RWPE2 (cell line): Measurements from ENCODE around the gene LRRC57.
"Not testable (repeated sequence)": the region's sequence is repeated elsewhere in the genome, so short reads cannot be mapped to it uniquely, and the experiment has no call there.

Experiments
- ATAC-seq: fragments of 200-7000 bp; cut with Tn5 transposase; 3 replicates; pipeline ENCODE4 v1.9.1; 2021; ENCODE audit warnings: low read depth
- DNase-seq: peaks from one replicate; pipeline ENCODE4 v3.0.0-alpha.2; 2020; ENCODE audit warnings: low spot score
- H3K27ac ChIP-seq: fragments of 450-650 bp; 2 replicates; pipeline ENCODE4 v1.5.1; 2017; ENCODE audit warnings: mild to moderate bottlenecking; ENCODE audit not compliant: poor library complexity, severe bottlenecking
- H3K27me3 ChIP-seq: fragments of 250-450 bp; sonication (Bioruptor Pico); 2 replicates; pipeline ENCODE4 v1.5.1; 2021; ENCODE audit warnings: mild to moderate bottlenecking, moderate library complexity; ENCODE audit not compliant: insufficient read depth, poor library complexity, severe bottlenecking
- H3K36me3 ChIP-seq: fragments of 250-450 bp; sonication (Bioruptor Pico); 2 replicates; pipeline ENCODE4 v1.5.1; 2020; ENCODE audit warnings: low read depth, mild to moderate bottlenecking, moderate library complexity
- H3K4me1 ChIP-seq: fragments of 250-450 bp; sonication (Bioruptor Pico); 2 replicates; pipeline ENCODE4 v1.5.1; 2021; ENCODE audit warnings: mild to moderate bottlenecking, moderate library complexity; ENCODE audit not compliant: insufficient read depth, poor library complexity, severe bottlenecking
- H3K4me3 ChIP-seq: fragments of 250-450 bp; sonication (Bioruptor Pico); 2 replicates; pipeline ENCODE4 v1.5.1; 2021; ENCODE audit warnings: mild to moderate bottlenecking, moderate library complexity; ENCODE audit not compliant: severe bottlenecking
- H3K9me3 ChIP-seq: fragments of 250-450 bp; sonication (Bioruptor Pico); 2 replicates; pipeline ENCODE4 v1.5.1; 2021; ENCODE audit warnings: mild to moderate bottlenecking, moderate library complexity; ENCODE audit not compliant: severe bottlenecking
- CTCF ChIP-seq: fragments of 450-650 bp; IDR thresholded peaks from one replicate; pipeline ENCODE4 v1.5.1; 2017; ENCODE audit warnings: mild to moderate bottlenecking, moderate library complexity; ENCODE audit not compliant: poor library complexity, severe bottlenecking

Gene LRRC57

GRCh38 chr15:42576776-42577175, 28.2 kb upstream of the LRRC57 start:
- no peak for TF ChIP-seq CTCF
- ATAC-seq (no peak), DNase-seq (no peak)
- Histone ChIP-seq H3K9me3 (no peaks in the 10 kb centered on the region), H3K27me3 (no peaks in the 10 kb centered on the region), H3K27ac (no peak overlapping the region), H3K4me3 (no peak overlapping the region), H3K36me3 (no peaks in the 10 kb centered on the region), H3K4me1 (peaks cover 9% of the 10 kb centered on the region)

- DNase-seq: no peak
- Histone ChIP-seq H3K4me1 (peaks cover 9% of the 10 kb centered on the region), H3K27me3 (no peaks in the 10 kb centered on the region), H3K9me3 (no peaks in the 10 kb centered on the region), H3K36me3 (no peaks in the 10 kb centered on the region), H3K4me3 (peak overlapping the region; percentile 54), H3K27ac (no peak overlapping the region)
- no peak for TF ChIP-seq CTCF
- ATAC-seq: no peak
Observed at GRCh38 chr15:42576040-42576594, 27.5 kb upstream of the LRRC57 start.

GRCh38 chr15:42575188-42576039, 26.8 kb upstream of the LRRC57 start, which contains the start of gene STARD9:
STARD9 (plus strand) TSS chr15:42575606; CDS start chr15:42575716, 110 bp downstream.
- Histone ChIP-seq H3K36me3 (no peaks in the 10 kb centered on the region), H3K9me3 (no peaks in the 10 kb centered on the region), H3K27ac (no peak within 1 kb of the TSS), H3K4me1 (peaks cover 9% of the 10 kb centered on the region), H3K27me3 (no peaks in the 10 kb centered on the region), H3K4me3 (peak within 1 kb of the TSS; percentile 54)
- DNase-seq (peak; percentile 100), ATAC-seq (peak; percentile 94)
- TF ChIP-seq CTCF: no peak

- Histone ChIP-seq H3K27me3 (no peaks in the 10 kb centered on the region), H3K4me3 (no peak overlapping the region), H3K27ac (no peak overlapping the region), H3K4me1 (no peaks in the 10 kb centered on the region), H3K9me3 (no peaks in the 10 kb centered on the region), H3K36me3 (peaks cover 69% of the 10 kb centered on the region)
- TF ChIP-seq CTCF: no peak
- ATAC-seq (no peak), DNase-seq (no peak)
Observed at GRCh38 chr15:42558739-42559138, 10.1 kb upstream of the LRRC57 start.

GRCh38 chr15:42556550-42557207, 8.1 kb upstream of the LRRC57 start:
- H3K4me3 ChIP-seq, H3K9me3 ChIP-seq, H3K4me1 ChIP-seq, H3K27ac ChIP-seq, DNase-seq, H3K27me3 ChIP-seq, ATAC-seq: not testable (repeated sequence)
- peaks cover 68% of the 10 kb centered on the region for H3K36me3 ChIP-seq
